K562 (cell line): ENCODE results near the gene ACSL6. TPM values are rescaled to one million over a fixed set of nuclear protein-coding genes. Genes with fewer than 3 reads are reported as not detected.
A peak's percentile ranks its signal among the peaks of the same experiment; 100 is the strongest.

Experiments
- ARID2 ChIP-seq: fragments of 450-650 bp; IDR thresholded peaks from 2 replicates; pipeline ENCODE4 v1.6.1; 2017; ENCODE audit warnings: antibody characterized with exemption, mild to moderate bottlenecking
- E2F3 ChIP-seq: fragments of 250-450 bp; sonication (Bioruptor Pico); IDR thresholded peaks from 2 replicates; pipeline ENCODE4 v1.4.0; 2020; ENCODE audit warnings: mild to moderate bottlenecking
- ELF2 ChIP-seq: fragments of 250-450 bp; sonication (Bioruptor Pico); IDR thresholded peaks from 2 replicates; pipeline ENCODE4 v1.5.0; 2021; ENCODE audit warnings: mild to moderate bottlenecking
- EZH2 ChIP-seq: IDR thresholded peaks from 2 replicates; pipeline ENCODE4 v1.6.1; 2012; ENCODE audit warnings: low read depth, mild to moderate bottlenecking, inconsistent platforms, low read length, borderline replicate concordance
- GABPB1 ChIP-seq: sonication (generic); formaldehyde crosslinking; IDR thresholded peaks from 2 replicates; pipeline ENCODE4 v1.8.0; 2022; ENCODE audit warnings: mild to moderate bottlenecking, missing genetic modification reagents
- HSF4 ChIP-seq: fragments of 250-450 bp; sonication (Bioruptor Pico); IDR thresholded peaks from 2 replicates; pipeline ENCODE4 v2.1.2; 2022; ENCODE audit warnings: mild to moderate bottlenecking, moderate library complexity, borderline replicate concordance
- POLR2B ChIP-seq: fragments of 450-650 bp; IDR thresholded peaks from 2 replicates; pipeline ENCODE4 v1.6.1; 2018; ENCODE audit warnings: low read depth; ENCODE audit not compliant: partially characterized antibody
- RBM14 ChIP-seq: fragments of 200-400 bp; formaldehyde crosslinking; IDR thresholded peaks from 2 replicates; pipeline ENCODE4 v1.6.1; 2018; ENCODE audit warnings: low read depth, mild to moderate bottlenecking, low read length, moderate library complexity, borderline replicate concordance; ENCODE audit not compliant: insufficient read depth
- SMAD2 ChIP-seq: fragments of 150-350 bp; IDR thresholded peaks from 2 replicates; pipeline ENCODE4 v1.6.1; 2014; ENCODE audit warnings: low read depth, mild to moderate bottlenecking, low read length
- SMARCE1 ChIP-seq: fragments of 450-650 bp; IDR thresholded peaks from 2 replicates; pipeline ENCODE4 v1.7.1; 2016; ENCODE audit warnings: mild to moderate bottlenecking
- SRSF9 ChIP-seq: fragments of 200-400 bp; formaldehyde crosslinking; IDR thresholded peaks from 2 replicates; pipeline ENCODE4 v1.6.1; 2017; ENCODE audit warnings: low read depth, low read length, borderline replicate concordance
- TARDBP ChIP-seq: fragments of 450-650 bp; IDR thresholded peaks from 2 replicates; pipeline ENCODE4 v1.6.1; 2016
- YY1 ChIP-seq, 3 experiments: IDR thresholded peaks; 2 replicates each; pipeline ENCODE4 v1.6.1; 2011; ENCODE audit warnings: low read length in 2 of 3, mild to moderate bottlenecking in 2 of 3, moderate library complexity in 2 of 3, borderline replicate concordance in 1 of 3, control low read depth in 1 of 3, low read depth in 1 of 3; ENCODE audit not compliant: insufficient read depth in 3 of 3, insufficient replicate concordance in 2 of 3, control insufficient read depth in 1 of 3, insufficient read length in 1 of 3; ENCODE audit errors: extremely low read depth in 1 of 3
- ZNF41 ChIP-seq: fragments of 250-450 bp; sonication (Bioruptor Pico); conservative IDR thresholded peaks from 2 replicates; pipeline ENCODE4 v1.4.0; 2020; ENCODE audit warnings: mild to moderate bottlenecking
- ZNF57 ChIP-seq: fragments of 450-650 bp; formaldehyde crosslinking; IDR thresholded peaks from 2 replicates; pipeline ENCODE4 v1.4.0; 2020; ENCODE audit warnings: mild to moderate bottlenecking, moderate library complexity
- ZNF778 ChIP-seq: fragments of 450-650 bp; formaldehyde crosslinking; IDR thresholded peaks from 2 replicates; pipeline ENCODE4 v1.4.0; 2020; ENCODE audit warnings: mild to moderate bottlenecking, moderate library complexity
- polyA plus RNA-seq, 8 experiments: library from polyadenylated mRNA; depleted of rRNA in 4 of 8; stranded (reverse) in 5 of 8; unstranded in 3 of 8; fragments of >200 nt; fragmentation: Nextera tagmentation in 2 of 8; fragmentation: Illumina TruSeq in 1 of 8; extraction: Ambion mirVana in 2 of 8; extraction: Trizol in 1 of 8; gene quantifications; 2 replicates each; pipeline versions ENCODE4 v1.2.1 to v1.2.3, GENCODE V29; 2011 to 2014; ENCODE audit warnings: inconsistent platforms in 1 of 8, missing spikeins in 1 of 8
- total RNA-seq, 7 experiments: library from RNA; depleted of rRNA in 6 of 7; stranded (reverse); fragments of >200 nt in 6 of 7; fragmentation: Illumina TruSeq in 2 of 7; extraction: Trizol in 2 of 7; gene quantifications; 2 replicates each; pipeline versions ENCODE4 v1.2.1 to v1.2.3, GENCODE V29; 2011 to 2021; ENCODE audit warnings: low replicate concordance in 1 of 7
- TF ChIP-seq, protein P1 (sequence below), 2 experiments: fragments of 450-650 bp in 1 of 2; sonication (generic) in 1 of 2; formaldehyde crosslinking in 1 of 2; IDR thresholded peaks in 1 of 2; conservative IDR thresholded peaks in 1 of 2; 2 replicates each; pipeline versions ENCODE4 v1.6.1 to v1.8.1; 2016 to 2023; ENCODE audit warnings: mild to moderate bottlenecking in 2 of 2, moderate library complexity in 2 of 2, inconsistent platforms in 1 of 2, missing genetic modification reagents in 1 of 2
- TF ChIP-seq, protein P2 (sequence below): fragments of 250-450 bp; sonication (Bioruptor Pico); IDR thresholded peaks from 2 replicates; pipeline ENCODE4 v1.5.0; 2022; ENCODE audit warnings: mild to moderate bottlenecking
- TF ChIP-seq, protein P3 (sequence below): sonication (generic); formaldehyde crosslinking; IDR thresholded peaks from 2 replicates; pipeline ENCODE4 v1.8.1; 2023; ENCODE audit warnings: mild to moderate bottlenecking, missing genetic modification reagents
- TF ChIP-seq, protein P4 (sequence below), 2 experiments: IDR thresholded peaks; 2 replicates each; pipeline ENCODE4 v1.6.1; 2011; ENCODE audit warnings: borderline replicate concordance in 1 of 2, control low read depth in 1 of 2, low read depth in 1 of 2, low read length in 1 of 2, mild to moderate bottlenecking in 1 of 2, mixed read lengths in 1 of 2, moderate library complexity in 1 of 2; ENCODE audit not compliant: insufficient read depth in 1 of 2, insufficient read length in 1 of 2, poor library complexity in 1 of 2, severe bottlenecking in 1 of 2; ENCODE audit errors: extremely low read depth in 1 of 2

ACSL6 gene
- total and polyA plus RNA-seq, 9 of the 15 experiments (the other 6 are each of a cell fraction or from before 2014, with no cell fraction given), result 0.50 to 1.5 (median 0.69) TPM

DNA sequence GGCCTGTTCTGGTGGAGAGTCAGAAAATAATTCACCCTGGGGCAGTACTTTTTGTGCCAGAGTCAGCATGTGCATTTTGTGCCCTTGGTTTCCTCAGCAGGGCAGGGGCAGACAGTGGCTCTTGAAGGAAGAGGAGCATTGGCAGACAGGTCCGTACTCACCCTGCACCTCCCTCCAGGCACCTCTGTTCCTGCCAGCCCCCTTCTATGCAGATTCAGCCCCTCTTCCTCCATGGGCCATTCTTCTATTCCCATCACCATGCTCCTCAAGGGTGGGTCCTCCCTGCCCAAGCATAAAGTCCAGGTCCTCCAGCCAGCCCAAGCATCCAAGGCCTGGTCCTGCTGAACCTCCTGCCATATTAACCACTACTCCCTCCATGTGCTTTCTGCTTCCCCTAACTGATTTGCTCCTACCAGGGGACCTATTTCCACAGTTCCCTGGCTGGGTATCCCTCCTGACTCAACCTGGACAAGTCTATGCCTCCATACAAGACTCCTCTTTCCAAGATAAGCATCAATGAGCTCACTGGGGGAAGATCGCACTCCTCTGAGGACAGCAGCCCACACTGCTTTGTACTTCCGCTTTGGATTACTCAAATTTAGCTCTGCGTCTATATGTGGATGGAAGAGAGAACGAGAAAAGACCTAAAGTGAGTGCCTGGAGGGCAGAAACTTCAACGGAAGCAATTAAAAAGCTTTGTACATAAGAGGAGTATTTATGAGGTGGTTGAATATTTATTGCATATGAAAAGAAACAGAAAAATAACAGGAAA lies 9.3 kb upstream of the ACSL6 start (continued):
- TF ChIP-seq HSF4 (CRISPR knock-in tag) (no peak), SMAD2 (no peak), ZNF778 (no peak), ZNF41 (CRISPR knock-in tag) (no peak), EZH2 (no peak), YY1 (IDR thresholded peaks at IDR 0.05; ENCODE audit: borderline replicate concordance in 1 of 3, control insufficient read depth in 1 of 3, extremely low read depth in 1 of 3, insufficient read depth in 3 of 3, insufficient read length in 1 of 3, insufficient replicate concordance in 2 of 3, low read depth in 1 of 3, low read length in 2 of 3) (no peak), SRSF9 (no peak), E2F3 (CRISPR knock-in tag) (no peak), ZNF57 (CRISPR knock-in tag) (no peak), ELF2 (no peak), SMARCE1 (peak; percentile 54; the same call in 1 of the 2 replicates), ARID2 (no peak), POLR2B (no peak), RBM14 (no peak), TARDBP (no peak), GABPB1 (CRISPR knock-in tag) (no peak)
- TF ChIP-seq, protein P1, sequence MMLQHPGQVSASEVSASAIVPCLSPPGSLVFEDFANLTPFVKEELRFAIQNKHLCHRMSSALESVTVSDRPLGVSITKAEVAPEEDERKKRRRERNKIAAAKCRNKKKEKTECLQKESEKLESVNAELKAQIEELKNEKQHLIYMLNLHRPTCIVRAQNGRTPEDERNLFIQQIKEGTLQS (IDR thresholded peaks at IDR 0.05), result peak; percentile 80
- TF ChIP-seq, protein P1 (CRISPR knock-in tag; conservative IDR thresholded peaks at IDR 0.05), result no peak
- TF ChIP-seq, protein P2, sequence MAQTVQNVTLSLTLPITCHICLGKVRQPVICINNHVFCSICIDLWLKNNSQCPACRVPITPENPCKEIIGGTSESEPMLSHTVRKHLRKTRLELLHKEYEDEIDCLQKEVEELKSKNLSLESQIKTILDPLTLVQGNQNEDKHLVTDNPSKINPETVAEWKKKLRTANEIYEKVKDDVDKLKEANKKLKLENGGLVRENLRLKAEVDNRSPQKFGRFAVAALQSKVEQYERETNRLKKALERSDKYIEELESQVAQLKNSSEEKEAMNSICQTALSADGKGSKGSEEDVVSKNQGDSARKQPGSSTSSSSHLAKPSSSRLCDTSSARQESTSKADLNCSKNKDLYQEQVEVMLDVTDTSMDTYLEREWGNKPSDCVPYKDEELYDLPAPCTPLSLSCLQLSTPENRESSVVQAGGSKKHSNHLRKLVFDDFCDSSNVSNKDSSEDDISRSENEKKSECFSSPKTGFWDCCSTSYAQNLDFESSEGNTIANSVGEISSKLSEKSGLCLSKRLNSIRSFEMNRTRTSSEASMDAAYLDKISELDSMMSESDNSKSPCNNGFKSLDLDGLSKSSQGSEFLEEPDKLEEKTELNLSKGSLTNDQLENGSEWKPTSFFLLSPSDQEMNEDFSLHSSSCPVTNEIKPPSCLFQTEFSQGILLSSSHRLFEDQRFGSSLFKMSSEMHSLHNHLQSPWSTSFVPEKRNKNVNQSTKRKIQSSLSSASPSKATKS (CRISPR knock-in tag), result no peak
- TF ChIP-seq, protein P3, sequence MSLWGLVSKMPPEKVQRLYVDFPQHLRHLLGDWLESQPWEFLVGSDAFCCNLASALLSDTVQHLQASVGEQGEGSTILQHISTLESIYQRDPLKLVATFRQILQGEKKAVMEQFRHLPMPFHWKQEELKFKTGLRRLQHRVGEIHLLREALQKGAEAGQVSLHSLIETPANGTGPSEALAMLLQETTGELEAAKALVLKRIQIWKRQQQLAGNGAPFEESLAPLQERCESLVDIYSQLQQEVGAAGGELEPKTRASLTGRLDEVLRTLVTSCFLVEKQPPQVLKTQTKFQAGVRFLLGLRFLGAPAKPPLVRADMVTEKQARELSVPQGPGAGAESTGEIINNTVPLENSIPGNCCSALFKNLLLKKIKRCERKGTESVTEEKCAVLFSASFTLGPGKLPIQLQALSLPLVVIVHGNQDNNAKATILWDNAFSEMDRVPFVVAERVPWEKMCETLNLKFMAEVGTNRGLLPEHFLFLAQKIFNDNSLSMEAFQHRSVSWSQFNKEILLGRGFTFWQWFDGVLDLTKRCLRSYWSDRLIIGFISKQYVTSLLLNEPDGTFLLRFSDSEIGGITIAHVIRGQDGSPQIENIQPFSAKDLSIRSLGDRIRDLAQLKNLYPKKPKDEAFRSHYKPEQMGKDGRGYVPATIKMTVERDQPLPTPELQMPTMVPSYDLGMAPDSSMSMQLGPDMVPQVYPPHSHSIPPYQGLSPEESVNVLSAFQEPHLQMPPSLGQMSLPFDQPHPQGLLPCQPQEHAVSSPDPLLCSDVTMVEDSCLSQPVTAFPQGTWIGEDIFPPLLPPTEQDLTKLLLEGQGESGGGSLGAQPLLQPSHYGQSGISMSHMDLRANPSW (CRISPR knock-in tag), result no peak
- TF ChIP-seq, protein P4, sequence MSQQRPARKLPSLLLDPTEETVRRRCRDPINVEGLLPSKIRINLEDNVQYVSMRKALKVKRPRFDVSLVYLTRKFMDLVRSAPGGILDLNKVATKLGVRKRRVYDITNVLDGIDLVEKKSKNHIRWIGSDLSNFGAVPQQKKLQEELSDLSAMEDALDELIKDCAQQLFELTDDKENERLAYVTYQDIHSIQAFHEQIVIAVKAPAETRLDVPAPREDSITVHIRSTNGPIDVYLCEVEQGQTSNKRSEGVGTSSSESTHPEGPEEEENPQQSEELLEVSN (IDR thresholded peaks at IDR 0.05; ENCODE audit: borderline replicate concordance in 1 of 2, extremely low read depth in 1 of 2, insufficient read depth in 1 of 2, insufficient read length in 1 of 2, low read depth in 1 of 2, low read length in 1 of 2, poor library complexity in 1 of 2, severe bottlenecking in 1 of 2), result no peak
